Measurements from ENCODE around the gene EPHB1. TPM values are rescaled to one million over a fixed set of nuclear protein-coding genes. Genes with fewer than 3 reads are reported as not detected.
"Not testable (repeated sequence)": the region's sequence is repeated elsewhere in the genome, so short reads cannot be mapped to it uniquely, and the experiment has no call there.

EPHB1 gene
- total RNA-seq, 1 donor from 2014 or later, result 0.33 TPM

DNA sequence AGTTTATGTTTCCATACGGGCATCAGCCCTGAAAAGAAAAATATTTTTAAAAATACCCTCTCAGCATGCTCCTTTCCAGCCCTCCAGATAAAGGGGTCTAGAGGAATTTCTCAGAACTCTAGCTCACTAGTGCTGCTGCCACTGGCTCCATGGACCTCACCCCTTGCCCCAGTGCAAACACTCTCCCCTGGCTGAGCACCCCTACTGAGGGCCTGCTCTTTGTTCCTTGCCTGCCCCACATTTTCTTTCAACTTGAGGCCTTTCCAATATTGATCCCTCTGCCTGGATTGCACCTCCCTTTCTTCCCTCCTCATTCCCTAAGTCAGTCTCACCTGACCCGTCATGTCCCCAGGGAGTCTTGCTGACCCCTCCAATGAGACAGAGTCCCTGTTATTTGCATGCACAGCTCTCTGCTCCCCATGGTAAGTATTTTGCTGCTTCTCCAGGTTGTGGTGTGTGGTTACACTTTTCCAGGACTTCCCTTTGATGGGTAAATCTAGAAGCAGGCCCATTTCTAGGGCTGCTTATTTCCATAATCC lies 196.5 kb downstream of the EPHB1 start:
- no peak for DNase-seq (ENCODE audit: low read depth, low spot score)

DNA sequence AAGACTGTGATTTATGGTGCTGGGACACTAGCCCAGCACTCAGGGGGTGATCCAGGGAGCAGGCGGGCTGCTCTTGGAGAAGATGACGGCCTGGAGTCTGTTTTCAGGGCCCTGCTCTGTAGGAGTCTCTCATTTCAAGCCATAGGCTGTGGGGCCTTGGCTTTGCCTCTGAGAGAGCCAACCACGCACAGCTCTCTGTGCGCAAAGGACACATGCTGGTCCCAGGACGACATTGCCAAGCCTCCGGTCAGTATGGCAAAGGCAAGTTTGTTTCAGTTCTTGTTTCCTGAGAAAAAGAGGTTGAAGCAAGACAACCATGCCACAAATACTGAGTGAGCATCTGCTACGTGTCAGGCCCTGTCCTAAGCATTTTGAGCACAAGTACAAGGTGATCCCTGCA lies 197.1 kb downstream of the EPHB1 start:
- DNase-seq (ENCODE audit: low read depth, low spot score), result no peak

DNA sequence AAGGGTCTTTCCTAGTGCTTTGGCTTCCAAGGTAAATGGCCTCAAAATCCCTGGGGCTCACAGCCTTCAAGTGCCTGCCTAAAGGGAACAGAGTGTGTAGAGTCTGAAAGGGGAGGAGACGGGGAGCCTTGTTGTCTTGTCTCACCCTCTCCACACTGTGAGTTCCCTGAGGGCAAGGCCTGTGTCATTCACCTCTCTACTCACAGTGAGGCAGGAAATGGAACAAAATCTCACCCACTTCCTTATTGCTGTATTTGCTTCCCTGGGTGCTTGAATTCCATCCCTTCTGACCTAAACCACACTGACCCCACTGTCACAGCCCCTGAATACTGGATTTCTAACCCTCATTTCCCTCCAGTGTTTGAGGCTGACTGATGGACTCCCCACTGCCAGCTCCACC lies 197.5 kb downstream of the EPHB1 start:
- DNase-seq (ENCODE audit: low read depth, low spot score), result no peak

DNA sequence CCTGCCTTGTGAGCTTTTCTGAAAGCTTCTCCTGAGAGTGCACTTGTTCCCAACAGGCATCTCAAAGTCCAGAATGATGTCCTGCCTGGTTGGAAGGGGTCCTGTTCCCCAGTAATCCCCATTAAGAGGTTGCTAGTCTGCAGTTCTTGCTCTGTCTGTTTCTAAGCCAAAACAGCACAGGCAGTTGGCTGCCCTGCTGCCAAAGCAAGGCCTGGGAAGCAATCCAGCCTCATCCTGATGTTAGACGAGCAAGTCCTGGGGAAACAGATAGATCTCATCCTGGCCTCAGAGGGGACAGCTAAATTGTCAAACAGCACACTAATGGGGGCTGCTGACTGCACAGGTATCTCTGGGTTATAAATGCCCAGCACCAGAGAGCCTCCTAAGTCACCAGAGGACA lies 198.0 kb downstream of the EPHB1 start:
- DNase-seq (ENCODE audit: low read depth, low spot score), result no peak

DNA sequence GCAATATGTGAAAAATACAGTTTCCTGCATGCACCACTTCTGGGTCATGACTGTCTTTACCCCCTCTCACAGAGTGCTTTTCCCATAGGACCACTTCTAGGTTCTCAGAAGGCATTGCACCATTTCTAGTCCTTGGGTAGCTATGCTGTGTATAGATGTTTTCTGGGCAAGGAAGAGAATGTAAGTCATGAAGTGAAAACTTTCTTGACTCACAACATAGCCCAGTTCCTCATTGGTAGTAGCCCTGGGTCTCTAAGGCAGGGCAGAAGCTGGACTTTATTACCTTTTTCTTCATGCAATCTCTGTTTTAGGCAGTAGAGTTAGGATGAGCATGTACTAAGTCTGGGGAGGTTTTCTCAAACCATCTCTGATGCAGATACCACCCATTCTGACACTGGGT lies 203.1 kb downstream of the EPHB1 start:
- DNase-seq (ENCODE audit: low read depth, low spot score), result no peak

DNA sequence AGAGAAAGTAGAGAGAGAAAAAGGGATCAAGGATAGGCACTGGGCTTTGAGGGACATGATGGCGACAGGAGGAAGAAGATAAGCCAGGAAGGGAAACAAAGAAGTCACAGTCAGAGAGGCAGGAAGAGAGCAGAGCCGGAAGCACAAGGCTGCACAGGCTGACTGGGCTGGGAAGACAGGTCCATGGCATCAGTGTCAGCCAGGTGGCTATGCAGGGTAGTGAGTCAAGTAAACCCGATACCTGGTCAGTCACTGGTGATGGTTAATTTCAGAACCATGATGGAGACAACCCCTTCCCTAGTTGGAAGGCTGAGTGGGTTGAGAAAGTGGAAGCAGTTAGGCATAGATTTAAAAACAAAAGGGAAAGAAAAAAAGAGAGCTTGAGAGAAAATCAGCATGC lies 203.8 kb downstream of the EPHB1 start:
- DNase-seq (ENCODE audit: low read depth, low spot score), result no peak

DNA sequence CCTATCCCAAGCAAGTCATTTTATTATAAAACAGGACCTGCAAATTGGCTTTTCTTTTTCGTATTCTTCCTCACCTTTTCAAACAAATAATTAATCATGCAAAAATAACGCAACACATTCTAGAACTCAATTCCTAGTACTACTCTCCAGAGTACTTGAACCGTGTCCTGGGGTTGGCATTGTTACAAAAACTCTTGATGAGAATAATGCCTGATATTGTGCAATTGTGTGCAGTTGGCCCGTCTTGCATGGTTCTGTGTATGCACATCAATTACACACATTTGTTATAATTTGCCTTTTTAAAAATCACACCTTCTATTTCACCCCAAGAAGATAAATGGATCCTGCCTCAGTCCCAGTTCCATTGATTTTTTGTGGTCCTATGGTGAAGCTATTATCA lies 205.4 kb downstream of the EPHB1 start:
- DNase-seq (ENCODE audit: low read depth, low spot score), result no peak

DNA sequence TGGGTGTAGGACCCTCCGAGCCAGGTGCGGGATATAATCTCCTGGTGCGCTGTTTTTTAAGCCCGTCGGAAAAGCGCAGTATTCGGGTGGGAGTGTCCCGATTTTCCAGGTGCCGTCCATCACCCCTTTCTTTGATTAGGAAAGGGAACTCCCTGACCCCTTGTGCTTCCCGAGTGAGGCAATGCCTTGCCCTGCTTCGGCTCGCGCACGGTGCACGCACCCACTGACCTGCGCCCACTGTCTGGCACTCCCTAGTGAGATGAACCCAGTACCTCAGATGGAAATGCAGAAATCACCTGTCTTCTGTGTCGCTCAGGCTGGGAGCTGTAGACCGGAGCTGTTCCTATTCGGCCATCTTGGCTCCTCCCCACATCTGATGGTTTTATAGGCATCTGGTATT lies 210.6 kb downstream of the EPHB1 start:
- not testable (repeated sequence) for DNase-seq (ENCODE audit: low read depth, low spot score)

DNA sequence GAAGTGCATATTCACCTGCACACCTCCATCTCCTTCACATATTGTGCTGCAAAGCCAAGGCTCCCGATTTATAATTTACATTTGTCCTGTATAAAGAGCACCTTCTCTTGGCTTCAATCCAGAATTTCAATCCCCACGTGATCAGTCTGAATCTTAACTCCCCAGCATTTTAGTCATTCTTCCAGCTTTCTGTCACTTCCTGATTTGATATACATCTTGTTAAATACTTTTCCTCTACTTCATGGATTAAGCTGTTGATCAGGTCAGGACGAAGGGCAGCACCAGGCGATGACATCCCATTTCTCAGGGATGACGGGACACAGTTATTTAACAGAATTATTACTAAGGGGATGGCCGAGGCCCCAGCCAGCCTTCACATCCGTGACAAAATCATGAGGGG lies 212.5 kb downstream of the EPHB1 start:
- no peak for DNase-seq (ENCODE audit: low read depth, low spot score)

DNA sequence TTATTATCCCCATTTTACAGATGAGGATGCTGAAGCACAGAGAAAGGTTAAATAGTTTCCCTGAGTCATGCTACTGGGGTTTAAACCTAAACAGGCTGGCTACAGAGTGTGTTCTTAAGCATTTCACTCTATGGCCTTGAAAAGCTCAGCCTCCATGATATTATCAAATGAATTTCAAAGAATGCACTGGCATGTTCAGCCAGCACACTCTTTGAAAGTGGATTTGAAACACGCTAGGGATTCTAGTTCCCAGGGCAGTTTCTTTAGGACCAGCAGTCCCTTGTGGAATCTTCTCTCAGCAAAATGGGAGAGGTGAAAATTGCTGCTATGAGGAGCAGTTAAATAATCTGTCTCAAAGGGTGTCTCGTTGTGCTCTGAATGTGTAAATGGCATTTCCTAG lies 213.3 kb downstream of the EPHB1 start:
- DNase-seq (ENCODE audit: low read depth, low spot score), result no peak

DNA sequence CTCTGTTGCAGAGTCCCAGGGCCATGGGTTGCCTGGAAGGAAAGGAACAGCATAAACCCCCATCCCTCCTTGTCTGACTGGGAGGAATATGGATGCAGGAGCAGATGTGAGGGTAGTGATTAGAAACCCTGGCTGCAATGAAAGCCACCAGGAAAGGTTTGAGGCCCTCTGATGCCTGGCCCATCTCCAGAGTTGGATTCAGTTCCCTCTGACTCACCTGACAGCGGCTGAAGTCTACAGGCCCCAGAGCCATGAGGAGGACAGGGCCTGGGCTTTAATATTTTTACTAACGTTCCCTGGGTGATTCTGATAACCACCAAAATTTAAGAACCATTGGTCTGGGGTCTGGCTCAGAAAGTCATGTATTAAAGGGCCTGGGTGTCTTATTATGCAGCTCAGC lies 214.0 kb downstream of the EPHB1 start:
- DNase-seq (ENCODE audit: low read depth, low spot score), result no peak

DNA sequence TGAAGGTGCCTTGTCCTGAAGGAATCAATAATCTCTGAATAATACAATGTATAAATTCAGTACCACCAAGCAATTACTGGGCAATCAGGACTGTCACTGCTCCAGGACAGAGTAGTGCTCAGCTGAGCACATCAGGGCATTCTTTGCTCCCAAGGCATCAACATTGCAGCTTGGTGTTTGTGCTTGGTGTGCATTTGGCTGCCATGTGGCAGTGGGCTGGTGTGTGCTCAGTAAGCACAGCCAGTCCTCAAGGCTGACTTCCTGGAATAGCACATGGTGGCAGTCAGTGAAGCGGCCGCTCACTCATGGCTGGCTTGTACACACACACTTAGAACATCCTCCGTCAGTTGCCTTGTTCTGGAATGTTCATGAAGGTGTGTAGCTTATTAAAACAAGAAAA lies 217.0 kb downstream of the EPHB1 start:
- DNase-seq (ENCODE audit: low read depth, low spot score), result no peak

DNA sequence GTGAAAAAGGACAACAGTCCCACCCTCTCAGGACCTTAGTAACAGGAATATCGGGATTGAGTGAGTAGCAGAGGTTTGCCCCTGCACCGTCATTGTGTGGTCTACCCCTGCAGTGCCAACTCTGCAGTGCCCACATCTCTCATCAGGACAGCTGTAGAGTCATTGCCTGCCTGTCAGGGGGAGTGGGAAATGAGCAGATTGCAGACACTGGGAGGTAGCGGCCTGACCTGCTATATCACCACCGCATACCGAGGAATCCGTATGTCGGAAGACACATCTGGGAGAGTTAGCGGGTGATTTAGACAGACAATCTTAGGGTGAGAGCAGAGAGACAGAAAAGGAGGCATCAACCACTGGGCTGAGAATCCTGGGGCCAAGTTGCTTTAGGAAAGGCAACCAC lies 218.1 kb downstream of the EPHB1 start:
- no peak for DNase-seq (ENCODE audit: low read depth, low spot score)

DNA sequence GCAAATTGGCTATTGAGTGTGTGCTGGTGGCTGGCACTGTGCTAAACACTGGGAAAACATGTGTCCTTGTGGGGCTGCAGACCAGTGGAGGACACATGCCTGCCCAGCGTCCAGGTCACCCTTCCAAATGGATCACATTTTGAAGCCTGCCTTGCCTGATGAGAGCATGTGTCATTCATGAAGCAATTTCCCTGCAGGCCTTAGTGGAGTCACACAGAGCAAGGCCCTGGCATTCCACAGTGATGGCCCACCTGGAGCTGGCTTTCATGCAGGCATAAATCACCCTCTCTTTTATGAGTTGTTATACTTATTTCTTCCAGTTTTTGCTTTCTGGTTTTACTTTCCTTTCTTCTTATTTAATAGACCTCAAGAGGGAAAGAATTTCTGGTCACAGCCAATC lies 219.5 kb downstream of the EPHB1 start:
- DNase-seq (ENCODE audit: low read depth, low spot score), result no peak

DNA sequence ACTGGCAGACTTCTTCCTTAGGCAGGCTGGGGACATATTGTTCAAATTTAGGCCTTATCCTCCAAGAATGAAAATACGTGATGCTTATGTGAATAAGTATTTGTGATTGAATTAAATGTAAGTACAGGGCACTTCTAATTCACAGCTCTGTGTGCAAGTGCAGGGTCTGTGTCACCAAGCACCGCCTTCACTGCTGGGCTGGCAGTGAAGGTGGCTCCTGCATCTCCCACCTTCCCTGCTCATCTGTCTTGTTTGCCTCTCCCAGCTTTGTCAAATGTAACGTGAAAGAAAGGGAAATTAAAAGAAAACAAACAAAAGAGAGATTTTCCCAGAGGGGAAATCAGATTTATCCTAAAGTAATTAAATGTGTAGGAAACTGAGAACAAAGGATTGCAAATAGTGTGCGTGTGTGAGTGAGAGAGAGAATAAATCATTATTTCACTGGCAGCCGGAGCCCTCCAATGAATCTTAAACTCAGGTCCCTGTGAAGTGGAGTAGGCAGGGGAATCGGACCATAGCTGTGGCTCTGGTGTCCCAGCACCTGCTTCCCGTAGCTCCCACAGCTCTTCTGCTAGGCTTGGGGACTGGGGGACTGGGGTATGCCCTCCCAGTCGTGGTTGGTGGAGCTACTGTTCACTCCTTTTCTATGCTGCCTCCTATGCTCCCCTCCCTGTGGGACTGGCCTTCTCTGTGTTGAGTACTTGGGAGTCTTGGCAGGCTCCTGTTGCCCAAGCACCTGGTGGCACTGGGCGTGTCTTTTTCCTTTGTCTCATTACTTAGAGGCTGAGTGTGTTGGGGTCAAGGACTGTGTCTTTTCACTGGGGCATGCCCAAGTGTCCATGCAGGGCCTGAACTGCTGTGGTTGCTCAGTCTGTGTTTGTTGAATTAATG lies 222.2 kb downstream of the EPHB1 start:
- DNase-seq (ENCODE audit: low read depth, low spot score), result no peak

DNA sequence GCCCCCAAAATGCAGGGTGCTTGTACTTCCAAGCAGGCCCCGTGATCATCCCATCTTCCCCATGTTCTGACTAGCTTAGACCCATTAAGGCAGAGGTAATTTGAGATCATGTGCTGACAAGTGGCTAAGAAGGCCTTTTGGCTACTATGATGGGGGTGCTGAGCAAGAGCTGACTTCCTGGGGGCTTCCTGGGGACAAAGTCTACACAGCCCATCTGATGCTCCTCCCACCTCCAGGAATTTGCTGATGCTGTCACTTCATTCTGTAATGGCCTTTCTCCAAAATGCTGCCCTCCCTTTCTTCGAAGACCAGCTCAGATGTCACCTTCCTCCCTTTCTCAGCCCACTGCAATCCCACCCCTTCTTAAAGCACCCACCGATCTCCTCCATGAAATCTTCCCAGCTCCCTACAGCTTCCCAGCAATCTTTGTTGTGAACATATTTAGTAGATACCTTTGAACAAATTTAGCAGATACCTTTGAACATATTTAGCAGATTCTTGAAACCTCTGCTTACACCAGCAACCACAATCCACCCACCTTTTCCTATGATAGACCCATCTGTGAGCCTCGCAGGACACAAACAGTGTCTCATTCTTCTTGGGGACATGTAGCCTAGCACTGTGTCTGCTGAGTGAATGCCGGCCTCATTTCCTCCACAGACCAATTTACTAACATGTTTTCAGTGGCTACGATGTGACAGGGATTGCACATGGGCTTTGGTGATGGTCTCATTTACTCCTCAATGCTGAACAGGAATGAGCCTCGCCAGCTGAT lies 223.3 kb downstream of the EPHB1 start:
- DNase-seq (ENCODE audit: low read depth, low spot score), result no peak

DNA sequence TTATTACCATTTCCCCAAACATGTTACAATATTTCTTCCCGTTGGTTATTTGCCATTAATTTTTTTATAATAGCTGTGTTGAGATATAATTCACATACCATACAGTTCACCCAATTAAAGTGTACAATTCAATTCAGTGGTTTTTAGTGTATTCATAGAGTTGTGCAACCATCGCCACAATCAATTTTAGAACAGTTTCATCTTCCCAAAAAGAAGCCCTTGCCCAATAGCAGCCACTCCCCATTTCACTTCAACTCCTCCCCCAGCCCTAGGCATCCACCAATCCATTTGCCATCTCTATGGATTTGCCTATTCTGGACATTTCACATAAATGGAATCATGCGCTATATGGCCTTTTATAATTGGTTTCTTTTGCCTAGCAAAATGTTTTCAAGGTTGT lies 225.1 kb downstream of the EPHB1 start:
- DNase-seq (ENCODE audit: low read depth, low spot score), result no peak

DNA sequence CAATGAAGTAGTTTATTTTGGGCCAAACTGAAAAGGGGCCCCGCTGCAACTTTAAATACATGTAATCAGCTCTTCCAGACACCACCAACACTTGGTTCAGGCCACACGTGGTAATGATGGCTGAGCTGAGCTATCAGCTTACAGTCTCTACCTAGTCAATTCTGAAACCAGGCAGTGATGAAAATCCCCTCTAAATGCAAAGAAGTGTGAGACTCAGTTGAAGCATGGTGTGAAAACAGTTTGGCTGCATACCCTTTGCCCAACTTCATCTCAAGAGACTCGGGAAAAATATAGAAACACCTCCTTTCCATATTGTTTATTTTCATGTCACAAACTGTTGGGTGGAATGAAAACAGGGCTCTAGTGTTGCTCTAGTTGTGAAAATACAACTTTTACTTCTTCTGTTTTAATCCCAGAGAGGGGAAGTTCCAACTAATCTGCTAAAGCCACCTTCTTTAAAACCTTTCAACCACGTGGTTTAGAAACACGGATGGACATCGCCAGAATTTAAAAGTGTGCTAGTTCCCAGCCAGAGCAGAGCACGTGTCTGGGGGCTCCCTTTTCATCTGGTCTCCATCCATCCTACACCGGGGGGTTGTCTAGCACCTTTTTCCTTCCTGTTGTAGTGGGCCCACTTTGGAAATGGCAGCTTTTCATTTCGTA lies 229.1 kb downstream of the EPHB1 start:
- no peak for DNase-seq (ENCODE audit: low read depth, low spot score)

DNA sequence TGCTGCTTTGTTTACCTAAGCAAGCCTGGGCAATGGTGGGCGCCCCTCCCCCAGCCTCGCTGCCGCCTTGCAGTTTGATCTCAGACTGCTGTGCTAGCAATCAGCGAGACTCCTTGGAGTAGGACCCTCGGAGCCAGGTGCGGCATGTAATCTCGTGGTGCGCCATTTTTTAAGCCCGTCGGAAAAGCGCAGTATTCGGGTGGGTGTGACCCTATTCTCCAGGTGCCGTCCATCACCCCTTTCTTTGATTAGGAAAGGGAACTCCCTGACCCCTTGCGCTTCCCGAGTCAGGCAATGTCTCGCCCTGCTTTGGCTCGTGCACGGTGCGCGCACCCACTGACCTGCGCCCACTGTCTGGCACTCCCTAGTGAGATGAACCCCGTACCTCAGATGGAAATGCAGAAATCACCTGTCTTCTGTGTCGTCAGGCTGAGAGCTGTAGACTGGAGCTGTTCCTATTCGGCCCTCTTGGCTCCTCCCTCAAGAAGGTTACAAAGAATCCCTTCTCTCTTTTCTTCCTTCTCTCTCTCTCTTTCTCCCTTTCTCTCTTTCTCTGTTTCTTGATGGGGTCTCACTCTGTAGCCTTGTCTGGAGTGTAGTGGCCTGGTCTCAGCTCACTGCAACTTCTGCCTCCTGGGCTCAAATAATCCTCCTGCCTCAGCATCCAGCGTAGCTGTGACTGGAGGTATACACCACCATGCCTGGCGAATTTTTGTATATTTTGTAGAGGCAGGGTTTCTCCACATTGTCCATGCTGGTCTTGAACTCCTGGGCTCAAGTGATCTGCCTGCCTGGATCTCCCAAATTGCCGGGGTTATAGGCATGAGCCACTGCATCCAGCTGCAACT lies 235.9 kb downstream of the EPHB1 start:
- DNase-seq (ENCODE audit: low read depth, low spot score), result not testable (repeated sequence)

DNA sequence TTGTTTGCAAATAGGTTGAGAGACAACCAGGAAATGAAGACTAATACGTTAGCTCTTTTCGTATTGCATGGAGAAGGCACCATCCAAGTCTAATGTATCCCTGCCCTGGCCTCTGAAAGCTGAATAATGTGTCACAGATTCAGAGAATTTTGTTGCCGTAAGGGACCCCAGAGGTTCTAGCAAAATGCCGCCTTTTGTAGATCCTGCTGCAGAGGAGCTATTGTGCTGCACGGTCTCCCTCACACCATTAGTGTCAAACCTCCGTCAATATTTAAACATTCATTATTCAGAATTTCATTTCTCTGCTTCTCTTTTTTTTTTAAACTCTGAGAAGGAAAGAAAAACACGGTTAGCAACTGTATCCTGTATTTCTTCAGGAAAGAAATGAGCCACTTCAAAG lies 238.7 kb downstream of the EPHB1 start:
- DNase-seq (ENCODE audit: low read depth, low spot score), result no peak

DNA sequence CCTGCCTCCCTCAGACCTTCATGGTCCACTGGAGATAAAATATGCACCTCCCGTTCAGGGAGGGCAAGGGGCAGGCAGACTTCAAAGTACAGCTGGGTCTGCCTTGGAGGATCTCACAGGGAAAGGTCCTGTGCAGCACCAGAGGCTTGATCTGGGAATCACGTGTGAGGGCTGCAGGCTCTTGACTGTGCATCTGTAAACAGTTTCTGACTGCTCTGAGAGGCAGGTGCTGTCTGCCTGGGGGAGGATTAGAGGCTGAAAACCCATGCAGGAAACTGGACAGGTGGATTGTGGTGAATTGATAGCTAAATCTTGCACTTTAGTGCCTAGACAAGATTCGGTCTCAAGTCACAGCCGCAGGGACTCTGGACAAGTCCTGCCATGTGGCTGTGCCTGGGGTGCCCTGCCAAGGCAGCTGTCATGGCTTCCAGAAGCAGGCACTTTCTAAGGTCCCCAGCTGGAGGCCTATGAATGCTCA lies 239.3 kb downstream of the EPHB1 start:
- DNase-seq (ENCODE audit: low read depth, low spot score), result no peak
